IMR-90 (cell line): ENCODE measurements around the gene CMSS1. TPM values are rescaled to one million over a fixed set of nuclear protein-coding genes. Genes with fewer than 3 reads are reported as not detected.

Experiments
- ATAC-seq: fragments of 200-7000 bp; cut with Tn5 transposase; 2 replicates; pipeline ENCODE4 v1.9.1; 2020; ENCODE audit warnings: low read depth, mild to moderate bottlenecking, moderate library complexity
- BruUV-seq: library from RNA; stranded (reverse); fragments of 400-500 nt; replicated peaks from 2 replicates; lab custom pipeline; 2021; lab: Mats Ljungman, UMichigan
- CTCF ChIA-PET: fragments of 300-600 bp; formaldehyde crosslinking; extraction: SDS; loops from one replicate; lab custom pipeline; 2021; ENCODE audit warnings: antibody characterized with exemption; lab: Yijun Ruan, JAX
- POLR2A ChIA-PET: fragments of 300-600 bp; sonication (Branson Sonifier 250); formaldehyde crosslinking; loops from one replicate; lab custom pipeline; 2022; ENCODE audit warnings: antibody characterized with exemption; ENCODE audit not compliant: unreplicated experiment; lab: Charles Lee
- DNase-seq: peaks from one replicate; pipeline ENCODE4 v3.0.0; 2013
- H2AFZ ChIP-seq: replicated peaks from 2 replicates; pipeline ENCODE3; 2013; ENCODE audit warnings: low read length, mild to moderate bottlenecking; ENCODE audit not compliant: poor library complexity
- H2AK5ac ChIP-seq: 2 replicates; pipeline ENCODE4 v1.6.1; 2013; ENCODE audit warnings: low read depth, low read length, inconsistent platforms
- H2AK9ac ChIP-seq: replicated peaks from 2 replicates; pipeline ENCODE3; 2013; ENCODE audit warnings: mild to moderate bottlenecking, low read depth, low read length, moderate library complexity; ENCODE audit not compliant: poor library complexity
- H2BK120ac ChIP-seq: 2 replicates; pipeline ENCODE4 v1.6.1; 2013; ENCODE audit warnings: low read depth, low read length, inconsistent platforms
- H2BK15ac ChIP-seq: 3 replicates; pipeline ENCODE4 v1.6.1; 2013; ENCODE audit warnings: low read depth, low read length, inconsistent platforms
- H2BK20ac ChIP-seq: 2 replicates; pipeline ENCODE4 v1.6.1; 2013; ENCODE audit warnings: low read depth, mild to moderate bottlenecking, inconsistent platforms, low read length, moderate library complexity
- H2BK5ac ChIP-seq: 2 replicates; pipeline ENCODE4 v1.6.1; 2013; ENCODE audit warnings: mild to moderate bottlenecking, low read depth, low read length, inconsistent platforms; ENCODE audit not compliant: poor library complexity, severe bottlenecking
- H3K14ac ChIP-seq: replicated peaks from 2 replicates; pipeline ENCODE4 v1.6.1; 2013; ENCODE audit warnings: low read depth, low read length, inconsistent platforms
- H3K18ac ChIP-seq: 2 replicates; pipeline ENCODE4 v1.6.1; 2013; ENCODE audit warnings: low read depth, low read length, control low read depth
- H3K23ac ChIP-seq: 2 replicates; pipeline ENCODE4 v1.6.1; 2013; ENCODE audit warnings: low read depth, low read length, inconsistent platforms
- H3K27ac ChIP-seq: 2 replicates; pipeline ENCODE4 v1.5.1; 2013; ENCODE audit warnings: mild to moderate bottlenecking, control low read depth, low read length; ENCODE audit not compliant: insufficient read depth
- H3K27me3 ChIP-seq: 2 replicates; pipeline ENCODE4 v1.6.1; 2013; ENCODE audit warnings: low read length; ENCODE audit not compliant: control insufficient read depth, insufficient read depth
- H3K36me3 ChIP-seq: 2 replicates; pipeline ENCODE4 v1.6.1; 2013; ENCODE audit warnings: low read length, mixed read lengths; ENCODE audit not compliant: control insufficient read depth, insufficient read depth
- H3K4ac ChIP-seq: 2 replicates; pipeline ENCODE4 v1.6.1; 2013; ENCODE audit warnings: low read depth, low read length, inconsistent platforms
- H3K4me1 ChIP-seq: 2 replicates; pipeline ENCODE4 v1.6.1; 2013; ENCODE audit warnings: low read length, mixed read lengths; ENCODE audit not compliant: control insufficient read depth, insufficient read depth
- H3K4me2 ChIP-seq: 2 replicates; pipeline ENCODE4 v1.6.1; 2013; ENCODE audit warnings: low read depth, mild to moderate bottlenecking, control low read depth, low read length, moderate library complexity
- H3K4me3 ChIP-seq: 2 replicates; pipeline ENCODE4 v1.5.1; 2013; ENCODE audit warnings: low read depth, mild to moderate bottlenecking, control low read depth, low read length, moderate library complexity; ENCODE audit not compliant: insufficient read depth
- H3K56ac ChIP-seq: 2 replicates; pipeline ENCODE4 v1.6.1; 2013; ENCODE audit warnings: low read length, inconsistent platforms; ENCODE audit not compliant: insufficient read depth; ENCODE audit errors: extremely low read depth
- H3K79me1 ChIP-seq, 2 experiments: 2 replicates each; pipeline ENCODE4 v1.6.1; 2013; ENCODE audit warnings: low read length in 2 of 2, inconsistent platforms in 1 of 2, low read depth in 1 of 2
- H3K9ac ChIP-seq: 2 replicates; pipeline ENCODE4 v1.6.1; 2013; ENCODE audit warnings: low read depth, low read length, control low read depth
- H3K9me1 ChIP-seq: 2 replicates; pipeline ENCODE4 v1.6.1; 2013; ENCODE audit warnings: low read length, inconsistent platforms; ENCODE audit not compliant: insufficient read depth
- H3K9me3 ChIP-seq: 2 replicates; pipeline ENCODE4 v1.6.1; 2013; ENCODE audit warnings: low read length; ENCODE audit not compliant: control insufficient read depth, insufficient read depth
- H4K20me1 ChIP-seq: 2 replicates; pipeline ENCODE4 v1.6.1; 2013; ENCODE audit warnings: low read length, inconsistent platforms; ENCODE audit not compliant: insufficient read depth
- H4K5ac ChIP-seq: 2 replicates; pipeline ENCODE4 v1.6.1; 2013; ENCODE audit warnings: mild to moderate bottlenecking, low read depth, low read length, control low read depth
- H4K8ac ChIP-seq, 2 experiments: 2 replicates each; pipeline ENCODE4 v1.6.1; 2013; ENCODE audit warnings: low read depth in 2 of 2, low read length in 2 of 2, control low read depth in 1 of 2, inconsistent platforms in 1 of 2
- H4K91ac ChIP-seq: 2 replicates; pipeline ENCODE4 v1.6.1; 2013; ENCODE audit warnings: low read depth, low read length, inconsistent platforms; ENCODE audit not compliant: insufficient read depth
- CEBPB ChIP-seq: IDR thresholded peaks from 2 replicates; pipeline ENCODE4 v1.6.1; 2012; ENCODE audit warnings: low read depth, low read length, improper control_type of control experiment
- CHD1 ChIP-seq: IDR thresholded peaks from 2 replicates; pipeline ENCODE4 v1.6.1; 2012; ENCODE audit warnings: low read depth, low read length, improper control_type of control experiment
- FOS ChIP-seq: fragments of 150-350 bp; IDR thresholded peaks from 2 replicates; pipeline ENCODE4 v1.6.1; 2016; ENCODE audit warnings: low read depth, low read length
- MAFK ChIP-seq: IDR thresholded peaks from 2 replicates; pipeline ENCODE4 v1.6.1; 2012; ENCODE audit warnings: low read depth, low read length, improper control_type of control experiment
- MAZ ChIP-seq: IDR thresholded peaks from 2 replicates; pipeline ENCODE4 v1.6.1; 2012; ENCODE audit warnings: low read depth, mild to moderate bottlenecking, low read length, improper control_type of control experiment, moderate library complexity, borderline replicate concordance
- MXI1 ChIP-seq: IDR thresholded peaks from 2 replicates; pipeline ENCODE4 v1.6.1; 2012; ENCODE audit warnings: low read depth, mild to moderate bottlenecking, low read length, moderate library complexity, borderline replicate concordance
- NFE2L2 ChIP-seq: fragments of 150-350 bp; IDR thresholded peaks from 2 replicates; pipeline ENCODE4 v1.6.1; 2016; ENCODE audit warnings: low read depth, mild to moderate bottlenecking, low read length
- POLR2A ChIP-seq: IDR thresholded peaks from 2 replicates; pipeline ENCODE4 v1.6.1; 2012; ENCODE audit warnings: mild to moderate bottlenecking, low read depth, low read length
- RAD21 ChIP-seq: IDR thresholded peaks from 2 replicates; pipeline ENCODE4 v1.6.1; 2012; ENCODE audit warnings: low read length, improper control_type of control experiment
- RCOR1 ChIP-seq: IDR thresholded peaks from 2 replicates; pipeline ENCODE4 v1.6.1; 2012; ENCODE audit warnings: mild to moderate bottlenecking, low read length, improper control_type of control experiment; ENCODE audit not compliant: insufficient replicate concordance
- RFX5 ChIP-seq: IDR thresholded peaks from 2 replicates; pipeline ENCODE4 v1.8.0; 2012; ENCODE audit warnings: low read depth, mild to moderate bottlenecking, low read length, moderate library complexity
- SMC3 ChIP-seq: fragments of 150-350 bp; IDR thresholded peaks from 2 replicates; pipeline ENCODE4 v1.6.1; 2016; ENCODE audit warnings: low read depth, mild to moderate bottlenecking, antibody characterized with exemption, low read length, moderate library complexity
- WGBS, 2 experiments: methylation state at CpG; one replicate each; pipeline versions ENCODE4 v1.1.5 to v1.1.7; 2013; ENCODE audit warnings: missing lambda C conversion rate in 2 of 2; ENCODE audit not compliant: insufficient read length in 1 of 2; ENCODE audit errors: extremely low coverage in 2 of 2; 5-methylcytosine and 5-hydroxymethylcytosine counted together
- dilution Hi-C: fragments of 300-500 bp; cut with HindIII; formaldehyde crosslinking; loops from one replicate; pipeline ENCODE4 v1.14.3; 2018; ENCODE audit warnings: low sequenced_read_pairs; ENCODE audit not compliant: unreplicated experiment
- in situ Hi-C: fragments of 300-500 bp; cut with MboI; formaldehyde crosslinking; loops from 3 replicates; pipeline ENCODE4 v1.14.3; 2019; ENCODE audit warnings: low sequenced_read_pairs, inconsistent platforms, mixed read lengths
- intact Hi-C: fragments of 100-400 bp; cut with micrococcal nuclease; formaldehyde crosslinking; loops from 2 replicates; pipeline ENCODE4 v1.10.0; 2022
- polyA plus RNA-seq, 3 experiments: library from polyadenylated mRNA; depleted of rRNA; stranded (reverse); fragments of >200 nt; gene quantifications; 2 replicates each; pipeline ENCODE4 v1.2.3, GENCODE V29; 2012; ENCODE audit warnings: low replicate concordance in 1 of 3
- total RNA-seq: library from RNA; depleted of rRNA; stranded (reverse); fragments of >200 nt; gene quantifications from 2 replicates; pipeline ENCODE4 v1.2.3, GENCODE V29; 2012
- TF ChIP-seq, protein P1 (sequence below): conservative IDR thresholded peaks from 2 replicates; pipeline ENCODE4 v1.5.1; 2012; ENCODE audit warnings: mild to moderate bottlenecking, low read depth, low read length, improper control_type of control experiment
- TF ChIP-seq, protein P2 (sequence below): fragments of 150-350 bp; IDR thresholded peaks from 2 replicates; pipeline ENCODE4 v1.6.1; 2016; ENCODE audit warnings: low read depth, mild to moderate bottlenecking, low read length, moderate library complexity, borderline replicate concordance

The CMSS1 gene
- total and polyA plus RNA-seq, 2 of the 4 experiments (the other 2 are of a cell fraction), result 12.5 to 13.6 TPM

DNA sequence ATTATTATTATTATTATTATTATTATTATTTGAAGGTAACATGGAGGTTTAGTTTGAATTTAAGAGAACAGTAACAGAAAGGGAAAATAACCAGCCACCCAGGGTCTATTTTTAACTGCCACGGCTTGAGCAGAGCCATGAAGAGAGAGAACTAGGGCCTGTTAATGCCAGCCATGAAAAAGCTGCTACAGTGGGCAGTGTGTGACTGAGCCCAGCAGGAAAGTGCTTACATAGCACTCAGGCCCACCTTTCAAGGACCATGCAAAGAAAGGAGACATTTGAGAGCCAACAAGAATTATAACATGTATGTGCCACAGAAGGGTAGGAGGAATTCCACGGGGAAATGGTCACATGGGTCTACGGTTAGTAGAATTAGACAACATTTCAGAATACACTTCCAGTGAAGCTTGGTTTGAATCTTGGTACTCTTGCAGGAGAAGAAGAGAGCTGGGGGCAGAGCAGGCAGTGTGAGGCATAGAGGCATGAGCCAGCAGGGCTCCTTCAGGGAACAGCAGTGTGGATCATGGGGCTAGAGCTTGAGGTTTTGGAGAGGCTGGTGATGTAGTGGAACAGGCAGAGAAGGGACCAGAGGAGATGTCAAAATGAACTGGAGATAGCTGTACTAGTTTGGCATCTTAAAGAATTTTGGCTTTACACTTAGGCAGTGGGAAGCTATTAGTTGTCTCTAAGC lies 140.7 kb downstream of the CMSS1 start:
- 80% methylated on average over 1 of the region's 3 CpGs; no CpG with 5 or more reads in 1 of the 2 experiments for WGBS, 2 experiments
- H3K27ac ChIP-seq, result no peak overlapping the region
- ChIA-PET POLR2A (no interaction called here), CTCF (interaction anchor here (0.6 kb wide), 1 partner anchor 9 kb away, joined by 3 read pairs; no protein-coding TSS in a partner anchor)
- ATAC-seq, result no peak
- H3K9me1 ChIP-seq, result peaks cover 11% of the 10 kb centered on the region
- H4K8ac ChIP-seq, result peak overlapping the region in 1 of 2 experiments; percentile 4; a peak in 1 of 4 replicates
- peak overlapping the region; percentile 22; the same call in 1 of the 2 replicates for H3K23ac ChIP-seq
- peak overlapping the region; percentile 54 for H2BK20ac ChIP-seq
- H2AFZ ChIP-seq, result no peak overlapping the region
- H3K4me1 ChIP-seq, result peaks cover 12% of the 10 kb centered on the region
- H3K4me3 ChIP-seq, result no peak overlapping the region
- H2AK9ac ChIP-seq, result no peak overlapping the region
- H3K14ac ChIP-seq, result peak overlapping the region; percentile 64
- no peak overlapping the region for H3K18ac ChIP-seq
- peak overlapping the region; percentile 58; the same call in 1 of the 2 replicates for H4K91ac ChIP-seq
- H3K36me3 ChIP-seq, result no peaks in the 10 kb centered on the region
- no peak overlapping the region for H3K4me2 ChIP-seq
- H3K9ac ChIP-seq, result no peak overlapping the region
- peak overlapping the region; percentile 63; the same call in 2 of the 3 replicates for H2BK15ac ChIP-seq
- dilution Hi-C loops (no loop called here), in situ Hi-C loops (loop anchor here (25.0 kb wide), 1 partner anchor 104 kb away; no protein-coding TSS in a partner anchor), intact Hi-C loops (no loop called here)
- H3K27me3 ChIP-seq, result no peaks in the 10 kb centered on the region
- peak overlapping the region; percentile 0 for H2BK5ac ChIP-seq
- TF ChIP-seq MAZ, result no peak
- TF ChIP-seq CHD1, result no peak
- no peak for TF ChIP-seq CEBPB
- no peak for TF ChIP-seq FOS
- TF ChIP-seq, protein P1, sequence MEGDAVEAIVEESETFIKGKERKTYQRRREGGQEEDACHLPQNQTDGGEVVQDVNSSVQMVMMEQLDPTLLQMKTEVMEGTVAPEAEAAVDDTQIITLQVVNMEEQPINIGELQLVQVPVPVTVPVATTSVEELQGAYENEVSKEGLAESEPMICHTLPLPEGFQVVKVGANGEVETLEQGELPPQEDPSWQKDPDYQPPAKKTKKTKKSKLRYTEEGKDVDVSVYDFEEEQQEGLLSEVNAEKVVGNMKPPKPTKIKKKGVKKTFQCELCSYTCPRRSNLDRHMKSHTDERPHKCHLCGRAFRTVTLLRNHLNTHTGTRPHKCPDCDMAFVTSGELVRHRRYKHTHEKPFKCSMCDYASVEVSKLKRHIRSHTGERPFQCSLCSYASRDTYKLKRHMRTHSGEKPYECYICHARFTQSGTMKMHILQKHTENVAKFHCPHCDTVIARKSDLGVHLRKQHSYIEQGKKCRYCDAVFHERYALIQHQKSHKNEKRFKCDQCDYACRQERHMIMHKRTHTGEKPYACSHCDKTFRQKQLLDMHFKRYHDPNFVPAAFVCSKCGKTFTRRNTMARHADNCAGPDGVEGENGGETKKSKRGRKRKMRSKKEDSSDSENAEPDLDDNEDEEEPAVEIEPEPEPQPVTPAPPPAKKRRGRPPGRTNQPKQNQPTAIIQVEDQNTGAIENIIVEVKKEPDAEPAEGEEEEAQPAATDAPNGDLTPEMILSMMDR, result no peak
- TF ChIP-seq, protein P2, sequence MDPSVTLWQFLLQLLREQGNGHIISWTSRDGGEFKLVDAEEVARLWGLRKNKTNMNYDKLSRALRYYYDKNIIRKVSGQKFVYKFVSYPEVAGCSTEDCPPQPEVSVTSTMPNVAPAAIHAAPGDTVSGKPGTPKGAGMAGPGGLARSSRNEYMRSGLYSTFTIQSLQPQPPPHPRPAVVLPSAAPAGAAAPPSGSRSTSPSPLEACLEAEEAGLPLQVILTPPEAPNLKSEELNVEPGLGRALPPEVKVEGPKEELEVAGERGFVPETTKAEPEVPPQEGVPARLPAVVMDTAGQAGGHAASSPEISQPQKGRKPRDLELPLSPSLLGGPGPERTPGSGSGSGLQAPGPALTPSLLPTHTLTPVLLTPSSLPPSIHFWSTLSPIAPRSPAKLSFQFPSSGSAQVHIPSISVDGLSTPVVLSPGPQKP, result no peak
- TF ChIP-seq RCOR1, result no peak
- TF ChIP-seq SMC3, result no peak
- TF ChIP-seq RAD21, result no peak
- no peak for TF ChIP-seq MAFK
- no peak for TF ChIP-seq NFE2L2
- no peak for TF ChIP-seq MXI1
- no peak for TF ChIP-seq RFX5
- TF ChIP-seq POLR2A, result no peak
- 0 out of 2 replicates have a peak overlapping the region, but pooled peaks have one; percentile 10 for H4K5ac ChIP-seq
- H3K56ac ChIP-seq, result no peak overlapping the region
- no peaks in the 10 kb centered on the region for H4K20me1 ChIP-seq
- no peaks in the 10 kb centered on the region for H3K9me3 ChIP-seq
- H3K79me1 ChIP-seq, result peaks cover 17 to 23% of the 10 kb centered on the region in 2 experiments
- no peak for DNase-seq
- BruUV-seq, result no TSS peak
- H2BK120ac ChIP-seq, result peak overlapping the region; percentile 58
- peak overlapping the region; percentile 71; the same call in 1 of the 2 replicates for H3K4ac ChIP-seq
- H2AK5ac ChIP-seq, result peak overlapping the region; percentile 54; the same call in 1 of the 2 replicates
